K562 (cell line): ENCODE results near the gene AGPAT4. TPM values are rescaled to one million over a fixed set of nuclear protein-coding genes. Genes with fewer than 3 reads are reported as not detected.

ENCODE experiments used
- ARHGAP35 ChIP-seq: fragments of 450-650 bp; IDR thresholded peaks from 2 replicates; pipeline ENCODE4 v1.6.1; 2018; ENCODE audit not compliant: partially characterized antibody
- C11orf30 ChIP-seq: fragments of 450-650 bp; IDR thresholded peaks from 2 replicates; pipeline ENCODE4 v1.6.1; 2016; ENCODE audit warnings: low read depth, mild to moderate bottlenecking
- CEBPB ChIP-seq: fragments of 450-650 bp; IDR thresholded peaks from 2 replicates; pipeline ENCODE4 v1.6.1; 2016; ENCODE audit warnings: missing genetic modification characterization, missing compliant biosample characterization
- ELF4 ChIP-seq: fragments of 450-650 bp; formaldehyde crosslinking; IDR thresholded peaks from 2 replicates; pipeline ENCODE4 v1.4.0; 2022; ENCODE audit warnings: missing genetic modification characterization
- HLTF ChIP-seq: fragments of 450-650 bp; IDR thresholded peaks from 2 replicates; pipeline ENCODE4 v1.6.1; 2016
- KDM4B ChIP-seq, 2 experiments: fragments of 450-650 bp in 1 of 2; sonication (generic) in 1 of 2; IDR thresholded peaks; 2 replicates each; pipeline ENCODE4 v1.6.1; 2016 to 2017; ENCODE audit warnings: borderline replicate concordance in 2 of 2, antibody characterized with exemption in 1 of 2, low read depth in 1 of 2, mild to moderate bottlenecking in 1 of 2
- MCM7 ChIP-seq, 2 experiments: fragments of 450-650 bp; IDR thresholded peaks; 2 replicates each; pipeline ENCODE4 v1.6.1; 2016 to 2018
- MEIS2 ChIP-seq: fragments of 450-650 bp; IDR thresholded peaks from 2 replicates; pipeline ENCODE4 v1.6.1; 2014; ENCODE audit warnings: mild to moderate bottlenecking; ENCODE audit not compliant: partially characterized antibody
- MYBL2 ChIP-seq, 2 experiments: fragments of 450-650 bp in 1 of 2; sonication (generic) in 1 of 2; formaldehyde crosslinking in 1 of 2; IDR thresholded peaks; 2 replicates each; pipeline versions ENCODE4 v1.6.1 to v1.8.1; 2017 to 2022; ENCODE audit warnings: borderline replicate concordance in 1 of 2, inconsistent platforms in 1 of 2, low read depth in 1 of 2, mild to moderate bottlenecking in 1 of 2, missing genetic modification reagents in 1 of 2, moderate library complexity in 1 of 2
- NCOR1 ChIP-seq: fragments of 450-650 bp; IDR thresholded peaks from 2 replicates; pipeline ENCODE4 v1.6.1; 2016; ENCODE audit warnings: mild to moderate bottlenecking, moderate library complexity
- SMARCA5 ChIP-seq: fragments of 450-650 bp; IDR thresholded peaks from 2 replicates; pipeline ENCODE4 v1.6.1; 2016
- TCF3 ChIP-seq: sonication (generic); formaldehyde crosslinking; IDR thresholded peaks from 2 replicates; pipeline ENCODE4 v1.4.0; 2020; ENCODE audit warnings: mild to moderate bottlenecking, missing genetic modification reagents
- ZBTB7A ChIP-seq: IDR thresholded peaks from 2 replicates; pipeline ENCODE4 v1.6.1; 2011; ENCODE audit warnings: low read depth, mild to moderate bottlenecking, low read length, moderate library complexity, borderline replicate concordance; ENCODE audit not compliant: control insufficient read depth
- ZNF282 ChIP-seq: sonication (generic); formaldehyde crosslinking; IDR thresholded peaks from 2 replicates; pipeline ENCODE4 v1.8.1; 2023; ENCODE audit warnings: missing genetic modification reagents
- polyA plus RNA-seq, 8 experiments: library from polyadenylated mRNA; depleted of rRNA in 4 of 8; stranded (reverse) in 5 of 8; unstranded in 3 of 8; fragments of >200 nt; fragmentation: Nextera tagmentation in 2 of 8; fragmentation: Illumina TruSeq in 1 of 8; extraction: Ambion mirVana in 2 of 8; extraction: Trizol in 1 of 8; gene quantifications; 2 replicates each; pipeline versions ENCODE4 v1.2.1 to v1.2.3, GENCODE V29; 2011 to 2014; ENCODE audit warnings: inconsistent platforms in 1 of 8, missing spikeins in 1 of 8
- total RNA-seq, 7 experiments: library from RNA; depleted of rRNA in 6 of 7; stranded (reverse); fragments of >200 nt in 6 of 7; fragmentation: Illumina TruSeq in 2 of 7; extraction: Trizol in 2 of 7; gene quantifications; 2 replicates each; pipeline versions ENCODE4 v1.2.1 to v1.2.3, GENCODE V29; 2011 to 2021; ENCODE audit warnings: low replicate concordance in 1 of 7
- TF ChIP-seq, protein P1 (sequence below): fragments of 450-650 bp; formaldehyde crosslinking; conservative IDR thresholded peaks from 2 replicates; pipeline ENCODE4 v1.4.0; 2022; ENCODE audit warnings: mild to moderate bottlenecking, missing genetic modification characterization
- TF ChIP-seq, protein P2 (sequence below), 2 experiments: fragments of 450-650 bp in 1 of 2; IDR thresholded peaks; 2 replicates each; pipeline ENCODE4 v1.6.1; 2011 to 2017; ENCODE audit warnings: low read depth in 2 of 2, antibody characterized with exemption in 1 of 2, borderline replicate concordance in 1 of 2, low read length in 1 of 2, mild to moderate bottlenecking in 1 of 2, mixed read lengths in 1 of 2; ENCODE audit not compliant: control insufficient read depth in 1 of 2

AGPAT4 gene
- total and polyA plus RNA-seq, 9 of the 15 experiments (the other 6 are each of a cell fraction or from before 2014, with no cell fraction given), result 2.2 to 15.0 (median 5.7) TPM

DNA sequence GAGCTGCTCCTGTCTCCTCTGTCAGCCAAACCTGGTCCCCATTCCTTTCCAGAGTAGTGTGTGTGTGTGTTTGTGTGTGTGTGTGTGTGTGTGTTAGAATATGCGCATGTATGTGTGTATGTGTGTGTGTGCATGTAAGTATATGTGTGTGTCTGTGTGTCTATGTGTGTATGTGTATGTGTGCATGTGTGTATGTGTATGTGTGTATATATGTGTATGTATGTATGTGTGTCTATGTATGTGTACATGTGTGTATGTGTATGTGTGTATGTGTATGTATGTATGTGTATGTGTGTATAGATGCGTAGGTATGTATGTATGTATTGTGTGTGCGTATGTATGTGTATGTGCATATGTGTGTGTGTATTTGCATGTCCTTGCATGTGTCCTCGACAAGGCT lies 79.5 kb downstream of the AGPAT4 start (continued):
- TF ChIP-seq MYBL2 (IDR thresholded peaks at IDR 0.05; ENCODE audit: low read depth), result peak; percentile 65; the same call in 1 of the 2 replicates
- no peak for TF ChIP-seq MYBL2 (CRISPR knock-in tag; IDR thresholded peaks at IDR 0.05; ENCODE audit: borderline replicate concordance)
- TF ChIP-seq, protein P1, sequence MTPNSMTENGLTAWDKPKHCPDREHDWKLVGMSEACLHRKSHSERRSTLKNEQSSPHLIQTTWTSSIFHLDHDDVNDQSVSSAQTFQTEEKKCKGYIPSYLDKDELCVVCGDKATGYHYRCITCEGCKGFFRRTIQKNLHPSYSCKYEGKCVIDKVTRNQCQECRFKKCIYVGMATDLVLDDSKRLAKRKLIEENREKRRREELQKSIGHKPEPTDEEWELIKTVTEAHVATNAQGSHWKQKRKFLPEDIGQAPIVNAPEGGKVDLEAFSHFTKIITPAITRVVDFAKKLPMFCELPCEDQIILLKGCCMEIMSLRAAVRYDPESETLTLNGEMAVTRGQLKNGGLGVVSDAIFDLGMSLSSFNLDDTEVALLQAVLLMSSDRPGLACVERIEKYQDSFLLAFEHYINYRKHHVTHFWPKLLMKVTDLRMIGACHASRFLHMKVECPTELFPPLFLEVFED (CRISPR knock-in tag), result peak; percentile 76; the same call in 1 of the 2 replicates
- no peak for TF ChIP-seq MEIS2
- TF ChIP-seq SMARCA5, result peak; percentile 83
- no peak for TF ChIP-seq CEBPB (tag)
- peak; percentile 89 for TF ChIP-seq HLTF
- TF ChIP-seq ZNF282, result no peak
- peak; percentile 87; the same call in 1 of the 2 replicates for TF ChIP-seq ELF4
- TF ChIP-seq TCF3 (CRISPR knock-in tag), result no peak
- peak; percentile 83 for TF ChIP-seq ARHGAP35
- peak; percentile 25; the same call in 1 of the 2 replicates for TF ChIP-seq C11orf30
- TF ChIP-seq KDM4B (IDR thresholded peaks at IDR 0.05; ENCODE audit: borderline replicate concordance in 2 of 2, low read depth in 1 of 2), result peak in 1 of 2 experiments; percentile 70; a peak in 1 of 4 replicates
- TF ChIP-seq, protein P2, sequence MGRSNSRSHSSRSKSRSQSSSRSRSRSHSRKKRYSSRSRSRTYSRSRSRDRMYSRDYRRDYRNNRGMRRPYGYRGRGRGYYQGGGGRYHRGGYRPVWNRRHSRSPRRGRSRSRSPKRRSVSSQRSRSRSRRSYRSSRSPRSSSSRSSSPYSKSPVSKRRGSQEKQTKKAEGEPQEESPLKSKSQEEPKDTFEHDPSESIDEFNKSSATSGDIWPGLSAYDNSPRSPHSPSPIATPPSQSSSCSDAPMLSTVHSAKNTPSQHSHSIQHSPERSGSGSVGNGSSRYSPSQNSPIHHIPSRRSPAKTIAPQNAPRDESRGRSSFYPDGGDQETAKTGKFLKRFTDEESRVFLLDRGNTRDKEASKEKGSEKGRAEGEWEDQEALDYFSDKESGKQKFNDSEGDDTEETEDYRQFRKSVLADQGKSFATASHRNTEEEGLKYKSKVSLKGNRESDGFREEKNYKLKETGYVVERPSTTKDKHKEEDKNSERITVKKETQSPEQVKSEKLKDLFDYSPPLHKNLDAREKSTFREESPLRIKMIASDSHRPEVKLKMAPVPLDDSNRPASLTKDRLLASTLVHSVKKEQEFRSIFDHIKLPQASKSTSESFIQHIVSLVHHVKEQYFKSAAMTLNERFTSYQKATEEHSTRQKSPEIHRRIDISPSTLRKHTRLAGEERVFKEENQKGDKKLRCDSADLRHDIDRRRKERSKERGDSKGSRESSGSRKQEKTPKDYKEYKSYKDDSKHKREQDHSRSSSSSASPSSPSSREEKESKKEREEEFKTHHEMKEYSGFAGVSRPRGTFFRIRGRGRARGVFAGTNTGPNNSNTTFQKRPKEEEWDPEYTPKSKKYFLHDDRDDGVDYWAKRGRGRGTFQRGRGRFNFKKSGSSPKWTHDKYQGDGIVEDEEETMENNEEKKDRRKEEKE (IDR thresholded peaks at IDR 0.05; ENCODE audit: borderline replicate concordance in 1 of 2, control insufficient read depth in 1 of 2, low read depth in 2 of 2, low read length in 1 of 2), result peak in 1 of 2 experiments; percentile 57; a peak in 1 of 4 replicates
- peak; percentile 55 to 85; a peak in 1 of 4 replicates for TF ChIP-seq MCM7 (IDR thresholded peaks at IDR 0.05)
- TF ChIP-seq ZBTB7A, result no peak
- peak; percentile 52 for TF ChIP-seq NCOR1
